Measurements from ENCODE around the gene WBP2NL.

The WBP2NL gene

GRCh38 chr22:41963453-41964111 lies 35.0 kb upstream of the WBP2NL start:
- no peaks in the 10 kb centered on the region for H3K36me3 ChIP-seq
- no peaks in the 10 kb centered on the region for H3K9me3 ChIP-seq (ENCODE audit: severe bottlenecking)
- TF ChIP-seq CTCF (IDR thresholded peaks at IDR 0.05; ENCODE audit: low read depth, low read length) = no peak
- no peak overlapping the region for H3K27ac ChIP-seq
- no peak overlapping the region for H3K4me3 ChIP-seq (ENCODE audit: low read depth, low read length)
- DNase-seq = peak; percentile 56
- no peaks in the 10 kb centered on the region for H3K27me3 ChIP-seq (ENCODE audit: insufficient read depth, low read depth, severe bottlenecking)

GRCh38 chr22:41964112-41964491 lies 34.5 kb upstream of the WBP2NL start:
- Histone ChIP-seq H3K9me3 (ENCODE audit: severe bottlenecking) (no peaks in the 10 kb centered on the region), H3K4me3 (ENCODE audit: low read depth, low read length) (no peak overlapping the region), H3K36me3 (no peaks in the 10 kb centered on the region), H3K27ac (no peak overlapping the region), H3K27me3 (ENCODE audit: insufficient read depth, low read depth, severe bottlenecking) (no peaks in the 10 kb centered on the region)
- TF ChIP-seq CTCF (IDR thresholded peaks at IDR 0.05; ENCODE audit: low read depth, low read length) = no peak
- DNase-seq = no peak

- no peaks in the 10 kb centered on the region for H3K27me3 ChIP-seq (ENCODE audit: insufficient read depth, low read depth, severe bottlenecking)
- H3K9me3 ChIP-seq (ENCODE audit: severe bottlenecking) = no peaks in the 10 kb centered on the region
- no peaks in the 10 kb centered on the region for H3K36me3 ChIP-seq
- no peak for TF ChIP-seq CTCF (IDR thresholded peaks at IDR 0.05; ENCODE audit: low read depth, low read length)
- DNase-seq = no peak
- peak overlapping the region; percentile 80 for H3K27ac ChIP-seq
- H3K4me3 ChIP-seq (ENCODE audit: low read depth, low read length) = no peak overlapping the region
These were observed 32.4 kb upstream of the WBP2NL start for GRCh38 chr22:41966225-41966606.

- Histone ChIP-seq H3K27me3 (ENCODE audit: insufficient read depth, low read depth, severe bottlenecking) (no peaks in the 10 kb centered on the region), H3K4me3 (ENCODE audit: low read depth, low read length) (no peak overlapping the region), H3K9me3 (ENCODE audit: severe bottlenecking) (no peaks in the 10 kb centered on the region), H3K36me3 (no peaks in the 10 kb centered on the region), H3K27ac (peak overlapping the region; percentile 80)
- TF ChIP-seq CTCF (IDR thresholded peaks at IDR 0.05; ENCODE audit: low read depth, low read length) = peak; percentile 66
- peak; percentile 95 for DNase-seq
These were observed 31.9 kb upstream of the WBP2NL start for GRCh38 chr22:41966607-41967240.

GRCh38 chr22:41968601-41969000 lies 30.0 kb upstream of the WBP2NL start:
- Histone ChIP-seq H3K36me3 (no peaks in the 10 kb centered on the region), H3K27ac (no peak overlapping the region), H3K4me3 (ENCODE audit: low read depth, low read length) (no peak overlapping the region), H3K27me3 (ENCODE audit: insufficient read depth, low read depth, severe bottlenecking) (no peaks in the 10 kb centered on the region), H3K9me3 (ENCODE audit: severe bottlenecking) (no peaks in the 10 kb centered on the region)
- TF ChIP-seq CTCF (IDR thresholded peaks at IDR 0.05; ENCODE audit: low read depth, low read length) = no peak
- DNase-seq = no peak
